Epidermal melanocyte (primary cell): ENCODE results near the gene ADAMTS4.
A peak's percentile ranks its signal among the peaks of the same experiment; 100 is the strongest.
"Not testable (repeated sequence)": the region's sequence is repeated elsewhere in the genome, so short reads cannot be mapped to it uniquely, and the experiment has no call there.

Experiments used
- DNase-seq: peaks from one replicate; pipeline ENCODE4 v3.0.0; 2011; ENCODE audit warnings: low spot score; ENCODE audit not compliant: insufficient read length

ADAMTS4 gene

GRCh38 chr1:161198897-161199431 lies at the start of gene ADAMTS4:
Gene ADAMTS4, minus strand, starts transcription at chr1:161199054. Its CDS starts 427 bp downstream, at chr1:161198627.
- DNase-seq: peak; percentile 57

- no peak for DNase-seq
Observed at GRCh38 chr1:161244888-161245287, 46.0 kb upstream of the ADAMTS4 start.

GRCh38 chr1:161242313-161242712 lies 43.5 kb upstream of the ADAMTS4 start:
- DNase-seq: no peak

GRCh38 chr1:161241682-161242081 lies 42.8 kb upstream of the ADAMTS4 start:
- DNase-seq: no peak

- no peak for DNase-seq
Observed at GRCh38 chr1:161238039-161238473, 39.2 kb upstream of the ADAMTS4 start, which contains the start of gene NR1I3. Gene NR1I3, minus strand, starts transcription at chr1:161238203. Its CDS starts 1,638 bp downstream, at chr1:161236565.

GRCh38 chr1:161235957-161236775 lies 37.3 kb upstream of the ADAMTS4 start:
- no peak for DNase-seq

GRCh38 chr1:161233102-161233501 lies 34.2 kb upstream of the ADAMTS4 start:
- DNase-seq: no peak

- DNase-seq: no peak
Observed at GRCh38 chr1:161230762-161231161, 31.9 kb upstream of the ADAMTS4 start.

GRCh38 chr1:161229896-161230295 lies 31.0 kb upstream of the ADAMTS4 start:
- DNase-seq: no peak

GRCh38 chr1:161228032-161228431 lies 29.2 kb upstream of the ADAMTS4 start:
- DNase-seq: no peak

- DNase-seq: peak; percentile 82
Observed at GRCh38 chr1:161227196-161227871, 28.5 kb upstream of the ADAMTS4 start.

- no peak for DNase-seq
Observed at GRCh38 chr1:161226759-161227158, 27.9 kb upstream of the ADAMTS4 start.

- no peak for DNase-seq
Observed at GRCh38 chr1:161226320-161226711, 27.5 kb upstream of the ADAMTS4 start.

- peak; percentile 98 for DNase-seq
Observed at GRCh38 chr1:161225534-161226319, 26.9 kb upstream of the ADAMTS4 start, which contains the start of gene TOMM40L. Gene TOMM40L, plus strand, starts transcription at chr1:161226060. Its CDS starts 430 bp downstream, at chr1:161226490.

GRCh38 chr1:161225178-161225533 lies 26.3 kb upstream of the ADAMTS4 start:
- no peak for DNase-seq

GRCh38 chr1:161224695-161225087 lies 25.8 kb upstream of the ADAMTS4 start:
- not testable (repeated sequence) for DNase-seq

GRCh38 chr1:161223805-161224694 lies 25.2 kb upstream of the ADAMTS4 start:
- no peak for DNase-seq

- DNase-seq: no peak
Observed at GRCh38 chr1:161222175-161223019, 23.5 kb upstream of the ADAMTS4 start.

- DNase-seq: no peak
Observed at GRCh38 chr1:161220002-161220401, 21.1 kb upstream of the ADAMTS4 start.
